Measurements from ENCODE around the gene L3MBTL2. TPM values are rescaled to one million over a fixed set of nuclear protein-coding genes. Genes with fewer than 3 reads are reported as not detected.
A peak's percentile ranks its signal among the peaks of the same experiment; 100 is the strongest.

L3MBTL2 gene
- total RNA-seq, 4 donors from 2014 or later = 2.1 to 35.1 (median 22.2) TPM

- H3K27ac ChIP-seq = no peak overlapping the region
- no peaks in the 10 kb centered on the region for H3K27me3 ChIP-seq
- DNase-seq = no peak
- intact Hi-C loops (cut with DNase I; ENCODE audit: low total_unique reads) = no loop called here
- H3K36me3 ChIP-seq = no peaks in the 10 kb centered on the region
- no peaks in the 10 kb centered on the region for H3K4me1 ChIP-seq
- no peaks in the 10 kb centered on the region for H3K9me3 ChIP-seq
- TF ChIP-seq POLR2A (IDR thresholded peaks at IDR 0.05) = no peak
- no peak for TF ChIP-seq CTCF (IDR thresholded peaks at IDR 0.05)
- H3K4me3 ChIP-seq = no peak overlapping the region
Observed at GRCh38 chr22:41230401-41230785, 25.3 kb downstream of the L3MBTL2 start.

DNA sequence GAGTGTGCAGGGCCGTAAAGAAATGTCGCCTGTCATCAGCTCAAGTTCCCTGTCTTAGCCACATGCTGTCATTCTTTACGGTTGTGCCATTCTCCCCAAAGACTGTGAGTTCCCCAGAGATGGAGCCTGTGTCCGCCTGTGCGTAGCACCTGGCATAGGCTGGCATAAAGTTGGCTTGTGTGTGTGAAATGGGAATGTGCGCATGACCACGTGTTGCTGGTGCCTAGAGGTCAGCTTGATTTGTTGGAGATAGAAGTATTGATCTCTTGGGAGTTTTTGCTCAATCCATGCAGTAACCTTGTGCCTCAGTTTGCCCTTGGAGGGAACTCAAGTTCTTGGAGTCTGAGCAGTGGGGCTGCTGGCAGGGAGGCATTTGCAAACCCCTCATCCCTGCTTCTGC, 26.3 kb downstream of the L3MBTL2 start:
- Histone ChIP-seq H3K27ac (no peak overlapping the region), H3K4me1 (no peaks in the 10 kb centered on the region), H3K27me3 (no peaks in the 10 kb centered on the region), H3K9me3 (no peaks in the 10 kb centered on the region), H3K4me3 (no peak overlapping the region), H3K36me3 (no peaks in the 10 kb centered on the region)
- TF ChIP-seq CTCF (IDR thresholded peaks at IDR 0.05) (no peak), POLR2A (IDR thresholded peaks at IDR 0.05) (no peak)
- intact Hi-C loops (cut with DNase I; ENCODE audit: low total_unique reads) = no loop called here
- no peak for DNase-seq

- no peak for TF ChIP-seq POLR2A (IDR thresholded peaks at IDR 0.05)
- no peak for TF ChIP-seq CTCF (IDR thresholded peaks at IDR 0.05)
- no peak for DNase-seq
- Histone ChIP-seq H3K9me3 (no peaks in the 10 kb centered on the region), H3K4me1 (peaks cover 0 to 9% of the 10 kb centered on the region in 2 donors), H3K27ac (no peak overlapping the region), H3K36me3 (no peaks in the 10 kb centered on the region), H3K27me3 (no peaks in the 10 kb centered on the region), H3K4me3 (no peak overlapping the region)
- intact Hi-C loops (cut with DNase I; ENCODE audit: low total_unique reads) = no loop called here
Observed at GRCh38 chr22:41234815-41235695, 29.9 kb downstream of the L3MBTL2 start.

DNA sequence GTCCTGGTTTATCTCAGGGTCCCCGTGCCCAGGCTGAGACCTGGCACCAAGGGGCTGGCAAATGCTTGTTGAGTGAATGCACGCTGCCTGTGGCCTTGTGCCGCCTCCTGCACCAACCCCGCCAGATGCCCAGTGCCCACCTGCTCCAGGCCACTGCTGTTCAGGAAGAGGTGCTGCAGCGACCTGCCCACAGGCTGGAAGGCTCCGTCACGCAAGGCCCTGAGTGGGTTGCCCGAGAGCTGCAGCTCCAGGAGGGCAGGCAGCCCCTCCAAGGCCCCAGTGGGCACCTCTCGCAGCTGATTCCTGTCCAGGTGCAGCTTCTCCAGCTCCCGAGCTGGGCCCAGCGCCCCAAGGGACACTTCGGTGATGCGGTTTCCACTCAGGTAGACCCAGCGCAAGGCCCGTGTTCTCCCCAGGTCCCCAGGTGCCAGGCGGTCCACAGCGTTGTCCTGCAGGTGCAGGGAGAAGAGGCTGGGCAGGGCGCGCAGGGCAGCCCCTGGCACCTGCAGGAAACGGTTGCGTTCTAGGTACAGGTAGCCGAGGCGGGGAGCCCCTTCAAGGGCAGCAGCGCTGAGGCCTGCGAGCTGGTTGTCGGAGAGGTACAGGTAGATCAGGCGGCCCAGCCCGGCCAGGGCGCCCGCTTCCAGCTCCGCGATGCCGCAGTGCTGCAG, 32.1 kb downstream of the L3MBTL2 start:
- no peaks in the 10 kb centered on the region for H3K36me3 ChIP-seq
- no peak for TF ChIP-seq POLR2A (IDR thresholded peaks at IDR 0.05)
- TF ChIP-seq CTCF (IDR thresholded peaks at IDR 0.05) = peak in 1 of 4 experiments; percentile 28
- no peak overlapping the region for H3K27ac ChIP-seq
- H3K4me1 ChIP-seq = peaks cover 0 to 9% of the 10 kb centered on the region in 2 donors
- H3K4me3 ChIP-seq = peak overlapping the region; percentile 2 to 44
- DNase-seq = no peak
- intact Hi-C loops (cut with DNase I; ENCODE audit: low total_unique reads) = no loop called here
- H3K9me3 ChIP-seq = no peaks in the 10 kb centered on the region
- no peaks in the 10 kb centered on the region for H3K27me3 ChIP-seq

Data from uterus (tissue), 4 donors.